Measurements from ENCODE around the gene UROC1.

UROC1 gene

DNA sequence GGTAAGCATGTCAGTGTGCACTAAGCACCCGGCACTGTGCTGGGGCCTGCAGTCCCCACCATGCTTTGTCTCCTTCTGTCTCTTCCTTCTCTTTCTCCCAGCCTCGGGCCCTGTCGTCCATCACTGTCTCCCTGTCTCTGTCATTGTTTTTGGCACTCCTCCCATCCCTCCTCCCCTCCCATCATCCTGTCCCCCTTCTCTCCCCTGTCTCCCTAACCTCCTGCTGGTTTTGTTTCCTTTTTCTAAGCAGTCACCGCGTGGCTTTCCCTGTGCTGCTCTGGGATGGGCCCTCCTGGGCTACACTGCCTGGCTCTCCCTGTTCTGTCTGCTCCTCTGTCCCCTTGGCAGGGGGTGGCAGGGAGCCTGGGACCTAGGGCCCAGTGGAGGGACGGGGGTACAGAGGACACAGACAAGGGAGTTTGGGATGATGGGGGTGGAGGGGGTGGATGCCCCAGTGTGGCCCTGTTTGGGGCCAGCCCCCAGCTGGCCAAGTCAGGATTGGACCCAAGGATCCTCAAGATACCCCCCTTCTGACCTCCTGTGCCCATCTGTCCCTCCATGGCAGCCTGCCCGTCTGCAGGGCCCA is 12.1 kb upstream of the UROC1 start:
- no peak for DNase-seq

DNA sequence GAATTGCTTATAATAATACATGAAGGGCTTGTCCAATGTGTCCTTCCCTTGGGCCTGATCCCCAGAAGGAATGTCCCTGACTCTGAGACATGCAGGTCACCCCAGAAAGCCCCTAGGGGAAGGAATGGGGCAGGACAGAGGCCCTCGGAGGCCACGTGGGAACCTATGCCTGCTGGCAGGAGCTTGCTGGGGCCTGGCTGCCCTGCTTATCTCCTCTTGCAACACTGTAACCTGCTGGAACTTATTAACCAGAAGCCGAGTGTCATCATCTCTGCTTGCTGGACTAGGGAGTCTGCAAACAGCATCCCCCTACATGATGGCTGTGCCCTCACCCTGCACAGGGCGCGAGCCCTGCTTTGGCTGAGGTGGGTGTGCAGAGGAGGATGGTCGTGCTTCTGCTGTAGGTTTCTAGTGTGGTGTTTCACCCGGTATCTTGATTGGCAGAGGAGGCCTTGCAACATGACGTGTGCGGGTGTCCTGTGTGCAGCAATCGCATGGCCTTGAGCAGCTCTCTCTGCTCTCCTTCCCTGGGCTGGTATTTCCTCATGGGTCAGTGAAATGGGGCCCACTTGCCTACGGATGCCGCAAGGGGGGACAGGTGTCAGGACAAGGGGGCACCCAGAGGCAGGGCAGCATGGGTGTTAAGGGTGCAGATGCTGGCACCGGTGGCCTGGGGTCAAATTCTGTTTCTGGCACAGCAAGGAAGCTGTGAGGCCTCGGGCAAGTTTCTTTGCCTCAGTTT is 11.4 kb upstream of the UROC1 start:
- no peak for DNase-seq

DNA sequence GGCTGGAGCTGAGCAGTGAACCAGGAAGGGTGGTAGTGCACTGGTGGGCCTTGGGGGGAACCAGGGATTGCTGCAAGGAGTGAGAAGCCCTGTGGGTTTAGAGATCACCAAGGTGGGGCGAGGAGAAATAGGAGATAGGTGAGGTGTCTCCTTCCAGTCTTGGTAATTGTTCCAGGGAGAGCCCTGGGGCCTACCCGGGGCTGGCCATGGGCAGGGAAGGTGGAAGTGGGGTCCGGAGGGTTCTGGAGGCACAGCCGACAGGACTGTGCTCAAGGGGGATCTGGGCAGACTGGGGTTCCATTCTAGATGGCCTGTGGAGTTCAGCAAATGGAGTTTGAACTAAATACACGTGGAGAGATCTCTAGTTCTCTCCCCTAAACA is 10.8 kb upstream of the UROC1 start:
- no peak for DNase-seq

DNA sequence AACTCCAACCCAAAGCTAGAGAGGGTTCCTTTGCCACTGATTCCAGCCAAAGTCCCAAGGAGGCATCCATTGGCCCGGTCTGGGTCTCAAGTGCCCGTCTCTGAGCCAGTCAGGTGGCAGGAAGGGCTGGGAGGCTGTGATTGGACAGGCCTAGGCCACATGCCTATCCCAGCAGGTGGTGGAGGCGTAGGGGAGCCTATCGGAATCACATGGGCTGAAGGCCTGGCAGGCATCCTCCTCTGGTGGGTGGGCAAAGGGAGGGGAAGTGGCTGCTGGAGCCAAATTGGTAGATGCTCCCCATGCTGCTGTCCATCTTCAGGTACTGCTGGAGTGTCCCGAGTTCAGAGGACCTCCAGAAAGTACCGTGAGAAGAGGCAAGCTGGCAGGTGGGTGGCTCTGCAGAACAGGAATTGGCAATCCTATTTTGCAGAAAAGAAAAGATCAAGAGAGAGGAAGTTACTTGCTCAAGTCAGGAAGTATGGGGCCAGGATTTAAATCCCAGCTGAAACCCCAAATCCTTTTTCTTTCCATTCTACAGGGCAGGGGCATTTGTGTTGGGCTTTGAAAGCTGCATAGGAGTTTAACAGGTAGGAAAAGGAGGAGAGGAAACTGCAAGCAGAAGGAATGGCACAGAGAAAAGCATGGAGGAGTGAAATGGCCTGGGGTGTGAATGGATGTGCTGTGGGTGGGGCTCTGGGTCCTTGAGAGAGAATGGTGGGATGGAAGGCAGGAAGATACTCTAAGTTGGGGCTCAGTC is 10.1 kb upstream of the UROC1 start:
- no peak for DNase-seq

DNA sequence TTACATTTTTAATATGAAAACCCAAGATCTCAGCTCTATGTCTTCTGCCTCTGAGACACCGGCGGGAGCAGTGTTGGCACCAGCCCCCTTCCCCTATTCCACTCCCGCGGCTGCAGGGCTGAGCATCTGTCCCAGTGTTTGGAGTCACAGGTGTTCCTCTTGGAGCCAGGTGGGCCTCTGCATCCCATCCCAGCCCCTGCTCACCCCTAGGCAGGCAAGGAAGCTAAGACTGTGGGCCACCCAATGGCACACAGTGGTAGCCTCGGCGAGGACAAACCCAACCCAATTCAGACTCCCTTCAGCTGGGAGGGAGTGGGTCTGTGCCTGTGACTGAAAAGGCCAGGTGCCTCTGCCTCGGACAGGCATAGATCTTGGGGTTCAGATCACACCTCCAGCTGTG is 9.4 kb upstream of the UROC1 start:
- DNase-seq = no peak

DNA sequence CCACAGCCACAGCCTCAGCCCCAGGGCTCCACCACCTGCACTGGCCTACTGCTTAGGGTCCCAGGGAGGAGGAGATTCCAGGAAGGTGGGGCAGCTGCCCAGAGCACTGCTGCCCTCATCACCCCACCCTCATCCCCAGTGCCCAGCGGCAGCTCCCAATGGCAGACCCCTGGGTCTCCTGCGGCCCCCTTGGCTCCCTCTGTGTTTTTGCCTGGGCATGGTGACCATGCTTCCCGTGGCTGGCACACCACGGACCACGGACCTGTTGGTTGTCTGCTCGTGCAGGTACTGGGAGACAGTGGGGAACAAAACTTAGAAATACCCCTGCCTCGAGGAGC is 9.1 kb upstream of the UROC1 start:
- DNase-seq = no peak

DNA sequence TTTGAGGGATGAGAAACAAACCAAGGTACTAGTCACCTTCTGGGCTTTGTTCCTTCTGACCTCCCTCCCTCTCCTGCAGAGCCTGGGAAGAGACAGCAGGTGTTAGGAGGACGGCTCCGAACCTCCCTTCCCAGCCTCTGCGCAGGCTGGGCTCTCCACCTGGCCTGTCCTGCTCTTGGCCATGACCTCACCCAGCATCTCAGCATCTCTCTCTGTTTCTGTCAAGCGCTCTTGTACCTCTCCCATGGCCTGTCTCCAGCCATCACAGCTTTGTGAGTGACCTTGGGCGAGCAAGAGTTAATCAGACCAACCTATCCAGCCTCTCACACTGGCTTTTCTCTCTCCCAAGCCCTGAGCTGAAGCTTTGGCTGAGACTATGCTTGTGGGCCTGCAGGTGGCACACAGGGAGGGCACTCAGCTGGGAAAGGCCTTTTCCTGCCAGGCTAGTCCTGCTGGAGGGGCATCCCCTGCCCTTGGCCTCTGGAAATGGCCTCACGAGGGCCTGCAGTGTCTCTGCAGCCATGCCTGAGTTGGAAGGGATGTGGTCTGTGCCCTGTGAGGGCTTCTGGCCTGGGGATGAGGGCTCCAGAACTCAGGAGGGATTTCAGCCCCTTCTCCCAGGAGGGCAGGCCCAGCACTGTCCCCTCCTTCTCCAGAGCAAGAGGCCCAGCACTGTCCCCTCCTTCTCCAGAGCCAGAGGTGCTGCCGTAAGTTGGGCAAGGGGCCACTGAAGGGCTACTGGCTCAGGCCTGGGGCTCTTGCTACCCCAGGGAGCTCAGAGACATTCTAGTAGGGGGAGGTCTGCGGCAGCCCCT is 8.5 kb upstream of the UROC1 start:
- no peak for DNase-seq

DNA sequence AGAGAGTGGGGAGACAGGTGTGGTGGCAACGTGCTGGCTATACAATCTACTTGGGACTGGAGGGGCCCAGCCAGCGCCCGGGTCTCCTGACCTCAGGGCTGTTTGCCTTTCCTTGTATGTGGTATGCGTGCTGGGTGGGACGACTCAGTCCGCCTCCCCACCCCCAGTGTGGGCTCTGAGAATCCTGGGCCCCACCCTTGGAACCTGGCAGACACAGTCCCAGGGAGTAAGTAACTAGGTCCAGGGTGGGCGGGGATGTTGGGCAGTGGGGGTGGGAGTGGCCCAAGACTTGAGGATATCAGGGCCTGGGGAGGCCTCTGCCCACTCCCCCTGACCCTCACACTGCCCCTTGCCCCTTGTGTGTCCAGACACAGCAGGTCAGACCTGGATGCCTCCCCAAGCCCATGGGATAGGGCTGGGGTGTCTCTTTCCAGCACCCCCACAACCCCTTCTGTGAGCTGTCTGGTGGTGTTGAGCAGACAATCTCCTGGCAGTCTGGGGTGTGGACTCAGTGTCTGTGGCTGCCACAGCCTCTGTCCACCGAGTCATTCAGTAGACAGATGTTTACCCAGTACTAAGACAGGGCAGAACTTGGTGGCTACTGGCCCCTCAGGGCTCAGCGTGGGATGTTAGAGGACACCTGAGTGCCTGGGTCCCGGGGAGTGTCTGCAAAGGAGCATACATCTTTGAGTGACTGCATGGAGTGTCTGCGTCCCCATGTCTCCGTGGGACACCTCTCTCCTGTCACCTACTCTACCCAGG is 7.7 kb upstream of the UROC1 start:
- no peak for DNase-seq

DNA sequence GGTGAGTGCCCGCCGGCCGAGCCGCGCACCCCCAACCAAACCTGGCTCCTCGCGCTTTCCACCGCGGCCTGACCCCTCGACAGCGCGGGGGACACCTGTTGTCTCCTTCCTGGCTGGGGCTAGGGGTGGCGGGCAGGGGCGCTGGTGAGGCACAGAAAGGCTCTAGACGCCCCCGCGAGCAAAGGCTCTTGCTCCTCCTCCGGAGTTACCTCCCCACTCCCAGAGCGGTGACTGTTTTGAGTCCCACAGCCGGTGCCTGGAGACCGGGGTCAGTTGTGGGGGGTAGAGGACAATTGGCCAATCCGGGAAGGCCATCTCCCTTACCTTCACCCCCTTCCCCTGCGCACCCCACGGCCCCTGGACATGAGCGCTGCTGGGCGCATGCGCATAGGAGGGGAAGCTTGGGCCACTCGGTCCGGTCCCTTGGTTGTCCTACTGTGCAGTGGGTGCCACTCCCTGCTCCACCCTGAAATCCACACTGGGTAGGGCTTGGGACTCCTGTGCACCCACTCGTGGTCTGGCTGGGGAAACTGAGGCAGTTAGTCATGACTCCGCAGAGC is 6.9 kb upstream of the UROC1 start:
- DNase-seq = no peak

DNA sequence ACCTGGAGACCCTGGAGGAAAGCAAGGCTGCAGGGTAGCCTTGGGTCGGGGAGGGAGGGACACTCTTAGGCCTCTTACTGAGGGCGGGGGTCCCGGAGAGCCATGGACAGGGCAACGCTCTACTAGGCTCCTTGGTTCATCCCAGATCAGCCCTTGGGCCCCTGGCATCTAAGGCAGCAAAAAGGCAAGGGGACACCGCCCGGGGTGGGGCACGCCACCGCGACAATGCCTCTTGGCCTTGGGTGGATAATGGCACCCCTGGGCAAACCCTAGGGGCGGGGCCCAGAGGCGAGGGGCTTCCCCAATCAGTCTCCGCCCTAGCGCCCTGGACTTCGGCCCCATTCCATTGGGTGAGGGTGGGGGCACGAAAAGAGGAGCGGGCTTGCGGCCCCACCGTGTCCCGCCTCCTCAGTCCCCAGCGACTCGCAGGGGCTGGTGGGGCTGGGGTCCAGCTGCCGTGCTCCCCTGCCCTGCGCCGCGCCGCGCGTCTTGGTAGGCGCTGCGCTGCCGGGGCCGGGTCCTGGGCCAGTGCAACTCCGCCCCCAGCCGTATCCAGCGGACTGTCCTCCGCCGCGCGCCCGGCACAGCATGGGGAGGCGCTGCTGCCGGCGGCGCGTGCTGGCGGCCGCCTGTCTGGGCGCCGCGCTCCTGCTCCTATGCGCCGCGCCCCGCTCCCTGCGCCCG is 6.3 kb upstream of the UROC1 start, which contains the start of gene CHST13:
Gene CHST13 (plus strand): TSS at position 411 of the 684 bp plus-strand sequence. CDS start 178 bp downstream, at position 589.
- no peak for DNase-seq

DNA sequence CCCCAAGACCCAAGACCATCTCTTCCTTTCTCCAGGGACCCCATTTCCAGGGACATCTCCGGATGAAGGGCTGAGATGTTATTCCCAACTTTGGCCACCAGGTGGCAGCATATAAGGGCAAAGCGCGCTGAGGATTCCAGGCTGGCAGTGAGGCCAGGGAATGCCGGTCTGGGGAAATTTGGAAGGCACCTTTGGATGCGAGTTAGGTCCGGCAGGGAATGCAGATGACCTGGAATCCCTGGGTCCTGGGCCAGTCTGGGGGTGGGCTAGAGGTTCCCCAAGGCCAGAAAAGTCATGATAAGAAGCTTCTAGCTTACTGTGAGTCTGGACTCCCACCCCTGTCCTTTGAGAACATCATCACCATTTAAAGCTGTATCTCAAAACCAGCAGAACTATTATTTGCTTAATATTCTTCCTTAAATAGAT is 4.8 kb upstream of the UROC1 start:
- DNase-seq = peak; percentile 45

DNA sequence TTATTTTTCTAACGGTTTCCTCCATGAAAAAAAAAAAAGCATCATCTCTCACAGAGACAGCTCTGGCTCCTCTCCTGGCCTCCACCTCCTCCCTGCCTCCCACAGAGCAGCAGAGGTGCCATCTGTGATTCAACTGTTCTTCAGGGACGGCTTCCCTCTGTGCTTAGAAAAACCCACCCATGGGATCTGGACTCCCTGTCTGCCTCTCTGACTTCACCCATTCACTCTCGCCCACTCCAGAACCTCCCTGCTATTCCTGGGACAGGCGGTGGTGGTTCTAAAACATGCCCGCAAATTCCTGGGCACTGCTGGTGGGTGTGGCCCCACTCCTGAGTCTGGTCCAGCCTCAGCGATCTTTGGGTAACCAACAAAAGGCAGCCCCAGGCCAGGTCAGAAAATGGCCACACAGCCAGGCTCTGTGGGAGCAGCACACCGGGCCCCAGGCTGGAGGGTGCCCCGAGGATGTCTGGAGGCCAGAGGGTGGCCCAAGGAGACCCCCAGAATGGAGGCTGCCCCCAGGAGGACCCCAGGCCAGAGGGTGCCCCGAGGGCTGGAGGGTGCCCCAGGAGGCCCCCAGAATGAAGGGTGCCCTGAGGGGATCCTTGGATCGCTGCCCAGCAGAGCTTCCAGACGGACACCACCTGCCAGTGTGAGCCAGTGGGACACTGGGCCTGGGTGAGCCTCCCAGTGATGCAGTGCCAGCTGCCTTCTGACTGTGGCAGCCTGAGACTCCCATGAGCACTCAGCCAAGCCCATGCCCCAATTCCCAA is 3.7 kb upstream of the UROC1 start:
- DNase-seq = no peak

DNA sequence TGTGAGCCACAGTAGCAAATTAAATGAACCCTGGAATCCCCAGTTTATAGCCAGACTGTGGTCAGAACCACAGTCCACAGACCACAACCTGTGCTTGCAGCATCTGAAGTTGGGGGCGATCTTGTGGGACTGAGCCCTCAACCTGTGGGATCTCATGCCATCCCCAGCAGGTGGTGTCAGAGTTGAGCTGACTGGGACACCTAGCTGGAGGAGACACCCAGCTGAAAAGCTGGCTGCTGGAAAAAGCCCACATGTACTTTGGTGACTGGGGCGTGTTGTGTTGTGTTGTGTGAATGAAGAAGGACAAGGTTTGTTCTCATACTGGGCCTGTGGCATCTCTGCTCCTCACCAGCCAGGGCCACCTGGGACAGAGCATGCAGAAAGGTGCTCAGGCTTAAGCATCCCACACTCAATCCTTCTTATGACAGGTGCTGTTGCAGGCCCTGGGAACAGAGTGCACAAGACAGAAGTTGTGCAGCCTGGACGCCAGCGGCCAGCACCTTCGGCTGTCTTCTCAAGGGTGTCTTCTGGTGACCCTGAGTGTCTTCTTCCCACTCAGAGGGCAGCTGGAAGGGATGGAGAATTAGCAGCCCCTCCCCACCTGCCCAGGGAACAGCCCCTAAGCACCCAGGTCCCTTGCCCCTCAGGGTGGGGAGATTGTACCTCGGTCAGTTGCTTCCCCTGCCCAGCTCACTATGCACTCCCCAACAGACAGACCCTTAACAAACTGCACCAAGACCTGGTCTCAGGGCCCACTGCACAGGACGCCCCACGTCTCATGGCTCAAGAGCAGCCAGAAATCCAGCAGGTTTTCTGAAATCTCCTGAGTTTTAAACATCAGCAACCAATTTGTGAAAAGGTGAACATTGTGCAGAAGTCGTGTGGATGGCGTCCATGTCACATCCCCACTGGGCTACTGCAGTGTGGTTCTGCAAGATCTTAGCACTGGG is 2.2 kb upstream of the UROC1 start:
- DNase-seq = no peak

DNA sequence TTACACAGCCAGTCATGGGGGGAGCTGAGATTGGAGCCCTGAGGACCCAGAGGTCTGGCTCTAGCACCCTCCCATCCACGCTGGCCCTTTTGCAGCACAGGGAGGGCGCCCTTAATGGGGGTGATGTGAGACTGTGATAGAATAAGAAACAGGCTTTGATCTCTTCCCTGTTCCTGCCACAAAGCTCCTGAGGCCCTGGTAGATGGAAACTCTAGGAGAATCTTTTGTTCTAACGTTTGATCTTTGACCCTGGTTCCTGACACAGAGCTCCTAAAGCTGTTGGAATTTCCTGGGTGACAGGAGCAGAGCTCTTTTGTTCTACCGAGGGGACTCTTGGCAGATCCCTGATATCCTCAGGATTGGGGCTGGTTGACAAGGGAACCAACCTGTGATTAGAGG is 1.2 kb upstream of the UROC1 start:
- no peak for DNase-seq

DNA sequence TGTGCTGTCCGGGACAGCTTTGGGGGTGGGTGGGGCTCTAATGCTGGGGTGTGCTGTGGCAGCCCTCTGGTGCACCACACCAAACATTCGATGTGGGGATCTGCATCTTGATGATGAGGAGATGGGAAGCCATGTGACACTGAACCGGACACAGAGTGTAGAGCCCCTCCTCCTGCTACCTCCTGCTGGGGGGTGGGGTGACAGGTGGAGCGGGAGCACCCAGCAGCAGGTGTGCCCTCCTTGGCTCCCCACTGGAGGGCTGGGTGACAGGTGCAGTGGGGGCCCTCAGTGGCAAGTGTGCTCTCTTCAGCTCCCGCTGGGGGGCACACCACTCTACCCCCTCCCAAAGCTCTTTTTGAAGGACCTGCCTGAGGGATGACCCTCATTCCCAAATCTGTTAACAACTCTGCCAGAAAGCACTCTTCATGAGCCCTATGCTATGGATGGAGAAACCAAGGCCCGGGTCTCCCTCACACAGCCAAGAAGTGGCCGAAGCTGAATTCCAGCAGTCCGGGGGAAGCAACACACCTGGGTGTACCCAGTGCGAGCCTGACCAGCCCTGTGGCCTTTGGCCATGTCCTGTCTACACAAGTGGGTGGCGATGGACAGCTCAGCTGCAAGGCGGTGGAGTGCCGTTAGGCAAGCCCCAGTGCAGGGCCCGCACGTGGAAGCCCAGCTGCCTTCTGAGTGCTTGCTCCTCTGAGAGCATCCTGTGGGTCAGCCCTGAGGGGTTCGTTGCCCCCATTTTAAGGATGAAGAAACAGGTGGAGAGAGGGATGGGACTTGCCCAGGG is 609 bp upstream of the UROC1 start:
- DNase-seq = no peak

DNA sequence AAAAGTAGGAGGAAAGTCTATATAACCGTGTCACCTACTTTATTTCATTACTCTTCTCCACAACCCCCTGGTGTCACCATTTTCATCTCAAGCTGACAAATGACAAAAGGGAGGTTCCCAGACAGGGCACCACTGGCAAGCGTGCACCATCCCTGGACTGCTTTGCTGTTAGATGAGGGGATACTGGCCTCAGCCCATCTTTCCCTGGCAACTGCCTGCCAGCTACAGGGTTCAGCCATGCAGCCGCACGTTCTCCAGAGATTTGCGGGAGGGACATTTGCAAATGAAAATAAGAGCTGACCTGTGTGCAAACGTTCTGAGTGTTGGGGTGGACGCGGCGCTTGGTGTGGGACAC is 660 bp downstream of the UROC1 start:
- DNase-seq = no peak

DNA sequence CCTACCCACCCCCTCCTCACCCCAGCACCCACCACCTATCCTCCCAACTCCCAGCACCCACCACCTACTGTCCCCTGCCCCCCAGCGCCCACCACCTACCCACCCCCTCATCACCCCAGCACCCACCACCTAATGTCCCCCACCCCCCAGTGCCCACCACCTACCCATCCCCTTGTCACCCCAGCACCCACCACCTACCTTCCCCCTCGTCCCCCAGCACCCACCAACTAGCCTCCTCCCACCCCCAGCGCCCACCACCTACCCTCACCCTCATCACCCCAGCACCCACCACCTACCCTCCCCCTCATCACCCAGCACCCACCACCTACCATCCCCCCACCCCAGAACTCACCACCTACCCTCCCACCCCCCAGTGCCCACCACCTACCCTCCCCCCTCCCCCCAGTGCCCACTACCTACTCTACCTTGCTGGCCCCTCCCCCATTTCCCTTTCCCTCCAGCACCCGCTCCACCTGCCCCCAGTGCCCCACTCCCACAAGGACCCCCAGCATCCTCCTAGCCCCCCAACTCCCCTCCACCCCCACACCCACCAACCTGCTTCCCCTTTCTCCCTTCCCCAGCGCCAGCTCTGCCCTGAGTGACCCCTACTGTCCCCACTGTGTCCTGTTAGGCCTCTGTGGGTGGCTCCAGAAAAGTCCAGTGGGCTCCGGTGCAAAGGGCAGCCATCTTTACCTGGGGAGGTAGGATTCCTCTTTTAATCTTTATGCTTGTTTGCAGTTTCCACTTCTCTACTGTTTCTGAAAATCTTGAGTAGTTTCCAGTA is 1.2 kb downstream of the UROC1 start:
- no peak for DNase-seq
